GM19238 (cell line): ENCODE data around the gene BTBD2.

Experiments used
- DNase-seq: peaks from one replicate; pipeline ENCODE4 v3.0.0; 2011; ENCODE audit warnings: low spot score; ENCODE audit not compliant: insufficient read length

Gene BTBD2

GRCh38 chr19:1961000-1961883 is 54.3 kb downstream of the BTBD2 start:
- no peak for DNase-seq

GRCh38 chr19:1959928-1960589 is 55.5 kb downstream of the BTBD2 start:
- no peak for DNase-seq

- DNase-seq = no peak
These were observed 57.8 kb downstream of the BTBD2 start for GRCh38 chr19:1957562-1958248.

- DNase-seq = no peak
These were observed 58.5 kb downstream of the BTBD2 start for GRCh38 chr19:1956868-1957492.

GRCh38 chr19:1956122-1956494 is 59.4 kb downstream of the BTBD2 start:
- DNase-seq = no peak

- DNase-seq = no peak
These were observed 60.1 kb downstream of the BTBD2 start for GRCh38 chr19:1955171-1956121.

GRCh38 chr19:1954532-1954933 is 61.0 kb downstream of the BTBD2 start:
- DNase-seq = no peak

GRCh38 chr19:1953441-1954094 is 61.9 kb downstream of the BTBD2 start:
- DNase-seq = no peak

GRCh38 chr19:1953037-1953436 is 62.5 kb downstream of the BTBD2 start:
- no peak for DNase-seq

- DNase-seq = no peak
These were observed 62.9 kb downstream of the BTBD2 start for GRCh38 chr19:1952635-1953034.

- no peak for DNase-seq
These were observed 64.9 kb downstream of the BTBD2 start for GRCh38 chr19:1950640-1951039.

GRCh38 chr19:1949304-1950101 is 66.0 kb downstream of the BTBD2 start:
- DNase-seq = no peak

- DNase-seq = no peak
These were observed 67.8 kb downstream of the BTBD2 start for GRCh38 chr19:1947651-1948209.

- DNase-seq = no peak
These were observed 69.6 kb downstream of the BTBD2 start for GRCh38 chr19:1945899-1946298.

GRCh38 chr19:1944916-1945561 is 70.5 kb downstream of the BTBD2 start:
- DNase-seq = no peak

GRCh38 chr19:1944088-1944915 is 71.2 kb downstream of the BTBD2 start:
- no peak for DNase-seq

- DNase-seq = no peak
These were observed 71.8 kb downstream of the BTBD2 start for GRCh38 chr19:1943661-1944087.
